GM03348 (cell line): ENCODE data around the gene PHRF1.

Experiments used
- DNase-seq: peaks from one replicate; pipeline ENCODE4 v3.0.0; 2012; ENCODE audit warnings: low spot score

The PHRF1 gene

GRCh38 chr11:575313-575995, 816 bp upstream of the PHRF1 start:
- no peak for DNase-seq

- peak; percentile 35 for DNase-seq
Measured at GRCh38 chr11:576811-577610, 741 bp downstream of the PHRF1 start.

GRCh38 chr11:577611-577894, 1.3 kb downstream of the PHRF1 start:
- DNase-seq, result no peak

- no peak for DNase-seq
Measured at GRCh38 chr11:578276-579035, 2.2 kb downstream of the PHRF1 start.

- no peak for DNase-seq
Measured at GRCh38 chr11:579830-580601, 3.7 kb downstream of the PHRF1 start.

- DNase-seq, result no peak
Measured at GRCh38 chr11:581342-581741, 5.1 kb downstream of the PHRF1 start.

GRCh38 chr11:581752-582151, 5.5 kb downstream of the PHRF1 start:
- DNase-seq, result no peak

GRCh38 chr11:584287-584686, 8.0 kb downstream of the PHRF1 start:
- DNase-seq, result no peak

GRCh38 chr11:586376-587316, 10.4 kb downstream of the PHRF1 start:
- DNase-seq, result no peak

GRCh38 chr11:587546-587945, 11.3 kb downstream of the PHRF1 start:
- DNase-seq, result no peak

- DNase-seq, result peak; percentile 62
Measured at GRCh38 chr11:587978-588380, 11.7 kb downstream of the PHRF1 start.

- DNase-seq, result no peak
Measured at GRCh38 chr11:589798-590197, 13.5 kb downstream of the PHRF1 start.

- no peak for DNase-seq
Measured at GRCh38 chr11:590997-591396, 14.7 kb downstream of the PHRF1 start.

GRCh38 chr11:592501-592900, 16.2 kb downstream of the PHRF1 start:
- DNase-seq, result no peak

- DNase-seq, result no peak
Measured at GRCh38 chr11:592918-593317, 16.6 kb downstream of the PHRF1 start.

- DNase-seq, result no peak
Measured at GRCh38 chr11:593347-593746, 17.1 kb downstream of the PHRF1 start.

- DNase-seq, result no peak
Measured at GRCh38 chr11:595400-595799, 19.1 kb downstream of the PHRF1 start.

GRCh38 chr11:596374-596773, 20.1 kb downstream of the PHRF1 start:
- no peak for DNase-seq

- no peak for DNase-seq
Measured at GRCh38 chr11:597166-597725, 21.0 kb downstream of the PHRF1 start.

- no peak for DNase-seq
Measured at GRCh38 chr11:598005-598680, 21.9 kb downstream of the PHRF1 start.
